K562 (cell line): Measurements from ENCODE around the gene AGO3. TPM values are rescaled to one million over a fixed set of nuclear protein-coding genes. Genes with fewer than 3 reads are reported as not detected.

Experiments used
- CTBP1 ChIP-seq: fragments of 450-650 bp; IDR thresholded peaks from 2 replicates; pipeline ENCODE4 v1.6.1; 2016; ENCODE audit warnings: borderline replicate concordance
- MAFF ChIP-seq: IDR thresholded peaks from 2 replicates; pipeline ENCODE4 v1.6.1; 2012; ENCODE audit warnings: low read length, improper control_type of control experiment
- ZBTB26 ChIP-seq: fragments of 450-650 bp; formaldehyde crosslinking; IDR thresholded peaks from 2 replicates; pipeline ENCODE4 v1.4.0; 2022; ENCODE audit warnings: missing genetic modification characterization
- ZNF174 ChIP-seq: fragments of 250-450 bp; sonication (Bioruptor Pico); IDR thresholded peaks from 2 replicates; pipeline ENCODE4 v1.4.0; 2020; ENCODE audit warnings: mild to moderate bottlenecking
- ZNF184 ChIP-seq: sonication (generic); formaldehyde crosslinking; IDR thresholded peaks from 2 replicates; pipeline ENCODE4 v1.5.0; 2020; ENCODE audit warnings: missing genetic modification reagents
- ZNF318 ChIP-seq, 2 experiments: fragments of 450-650 bp; IDR thresholded peaks; 2 replicates each; pipeline ENCODE4 v1.6.1; 2016; ENCODE audit warnings: mild to moderate bottlenecking in 2 of 2, borderline replicate concordance in 1 of 2, low read depth in 1 of 2, moderate library complexity in 1 of 2
- ZNF584 ChIP-seq: fragments of 200-800 bp; sonication (Bioruptor generic); IDR thresholded peaks from 2 replicates; pipeline ENCODE4 v1.6.1; 2016; ENCODE audit warnings: low read depth, mild to moderate bottlenecking, missing genetic modification characterization, missing compliant biosample characterization
- ZNF655 ChIP-seq: fragments of 250-450 bp; sonication (Bioruptor Pico); IDR thresholded peaks from 2 replicates; pipeline ENCODE4 v1.5.0; 2021
- ZSCAN29 ChIP-seq: fragments of 450-650 bp; IDR thresholded peaks from 2 replicates; pipeline ENCODE4 v1.6.1; 2017
- polyA plus RNA-seq, 8 experiments: library from polyadenylated mRNA; depleted of rRNA in 4 of 8; stranded (reverse) in 5 of 8; unstranded in 3 of 8; fragments of >200 nt; fragmentation: Nextera tagmentation in 2 of 8; fragmentation: Illumina TruSeq in 1 of 8; extraction: Ambion mirVana in 2 of 8; extraction: Trizol in 1 of 8; gene quantifications; 2 replicates each; pipeline versions ENCODE4 v1.2.1 to v1.2.3, GENCODE V29; 2011 to 2014; ENCODE audit warnings: inconsistent platforms in 1 of 8, missing spikeins in 1 of 8
- total RNA-seq, 7 experiments: library from RNA; depleted of rRNA in 6 of 7; stranded (reverse); fragments of >200 nt in 6 of 7; fragmentation: Illumina TruSeq in 2 of 7; extraction: Trizol in 2 of 7; gene quantifications; 2 replicates each; pipeline versions ENCODE4 v1.2.1 to v1.2.3, GENCODE V29; 2011 to 2021; ENCODE audit warnings: low replicate concordance in 1 of 7

AGO3 gene
- total and polyA plus RNA-seq, 9 of the 15 experiments (the other 6 are each of a cell fraction or from before 2014, with no cell fraction given): 4.5 to 41.5 (median 22.7) TPM

- peak in 1 of 2 experiments; percentile 97; a peak in 2 of 4 replicates for TF ChIP-seq ZNF318 (IDR thresholded peaks at IDR 0.05; ENCODE audit: borderline replicate concordance in 1 of 2, low read depth in 1 of 2)
- no peak for TF ChIP-seq ZNF174 (CRISPR knock-in tag)
- TF ChIP-seq ZSCAN29: no peak
- TF ChIP-seq CTBP1: peak; percentile 97
- TF ChIP-seq MAFF: no peak
- TF ChIP-seq ZNF584: peak; percentile 33; the same call in 1 of the 2 replicates
- no peak for TF ChIP-seq ZNF184 (CRISPR knock-in tag)
- TF ChIP-seq ZBTB26 (CRISPR knock-in tag): no peak
- no peak for TF ChIP-seq ZNF655 (CRISPR knock-in tag)
- TF ChIP-seq, all 486 proteins: peak for 105
Observed at GRCh38 chr1:35881850-35882273, 49.0 kb upstream of the AGO3 start (continued).
